GM12891 (cell line): Measurements from ENCODE around the gene VPS18.

Experiments
- POLR2A ChIP-seq: IDR thresholded peaks from 2 replicates; pipeline ENCODE4 v1.6.1; 2011; ENCODE audit warnings: low read depth, low read length, control low read depth
- TAF1 ChIP-seq: IDR thresholded peaks from 2 replicates; pipeline ENCODE4 v1.6.1; 2011; ENCODE audit warnings: low read depth, low read length, control low read depth

GRCh38 chr15:40893019-40893670, 1.1 kb upstream of the VPS18 start:
- TF ChIP-seq TAF1 (no peak), POLR2A (no peak)
